Hematopoietic multipotent progenitor cell (in vitro differentiated cells): ENCODE results near the gene IFIT2. TPM values are rescaled to one million over a fixed set of nuclear protein-coding genes. Genes with fewer than 3 reads are reported as not detected.

ENCODE experiments used
- total RNA-seq: library from RNA; depleted of rRNA; stranded (reverse); fragments of >200 nt; gene quantifications from one replicate; pipeline ENCODE4 v1.2.3, GENCODE V29; 2012

IFIT2 gene
- total RNA-seq, 1 donor: 3.0 TPM

Other genes starting within 250 kb of the IFIT2 start
- not detected for gene CH25H, start 94.7 kb upstream of the IFIT2 start, total RNA-seq
- gene LIPA, start 50.3 kb upstream of the IFIT2 start, total RNA-seq: 37.2 TPM
- 11.6 TPM for gene IFIT3, start 26.0 kb downstream of the IFIT2 start, total RNA-seq
- under 0.01 TPM for gene IFIT1B, start 76.0 kb downstream of the IFIT2 start, total RNA-seq
- 4.6 TPM for gene IFIT1, start 90.6 kb downstream of the IFIT2 start, total RNA-seq
- 9.2 TPM for gene IFIT5, start 112.5 kb downstream of the IFIT2 start, total RNA-seq
- not detected for gene SLC16A12, start 233.5 kb downstream of the IFIT2 start, total RNA-seq